ENCODE data around the gene TMEM51. TPM values are rescaled to one million over a fixed set of nuclear protein-coding genes. Genes with fewer than 3 reads are reported as not detected.
"Not testable (repeated sequence)": the region's sequence is repeated elsewhere in the genome, so short reads cannot be mapped to it uniquely, and the experiment has no call there.

The TMEM51 gene
- total RNA-seq, 1 experiment from 2014 or later: 19.2 TPM

GRCh38 chr1:15135604-15136003 lies 17.9 kb upstream of the TMEM51 start:
- not testable (repeated sequence) for H3K9me3 ChIP-seq (replicated peaks); H3K27ac ChIP-seq; H3K4me3 ChIP-seq; H3K27me3 ChIP-seq (replicated peaks); H3K36me3 ChIP-seq; DNase-seq (ENCODE audit: low read depth in 1 of 2, low spot score in 2 of 2)
- peaks cover 11% of the 10 kb centered on the region for H3K4me1 ChIP-seq (replicated peaks)

GRCh38 chr1:15137809-15138208 lies 15.7 kb upstream of the TMEM51 start:
- H3K4me1 ChIP-seq (replicated peaks): peaks cover 22% of the 10 kb centered on the region
- no peak overlapping the region for H3K4me3 ChIP-seq
- no peaks in the 10 kb centered on the region for H3K36me3 ChIP-seq
- no peaks in the 10 kb centered on the region for H3K27me3 ChIP-seq (replicated peaks)
- no peak overlapping the region for H3K27ac ChIP-seq
- H3K9me3 ChIP-seq (replicated peaks): no peaks in the 10 kb centered on the region
- peak in 1 of 2 experiments; percentile 13 for DNase-seq (ENCODE audit: low read depth in 1 of 2, low spot score in 2 of 2)

- Histone ChIP-seq H3K36me3 (no peaks in the 10 kb centered on the region), H3K4me1 (replicated peaks) (peaks cover 22% of the 10 kb centered on the region), H3K4me3 (no peak overlapping the region), H3K27me3 (replicated peaks) (no peaks in the 10 kb centered on the region; the same call in 1 of the 2 replicates), H3K9me3 (replicated peaks) (no peaks in the 10 kb centered on the region), H3K27ac (no peak overlapping the region)
- DNase-seq (ENCODE audit: low read depth in 1 of 2, low spot score in 2 of 2): no peak
Measured at GRCh38 chr1:15139654-15140350, 13.7 kb upstream of the TMEM51 start.

GRCh38 chr1:15141935-15142539 lies 11.5 kb upstream of the TMEM51 start:
- Histone ChIP-seq H3K9me3 (replicated peaks) (no peaks in the 10 kb centered on the region), H3K4me3 (no peak overlapping the region), H3K27ac (no peak overlapping the region), H3K27me3 (replicated peaks) (no peaks in the 10 kb centered on the region; the same call in 1 of the 2 replicates), H3K4me1 (replicated peaks) (peaks cover 22% of the 10 kb centered on the region), H3K36me3 (no peaks in the 10 kb centered on the region)
- DNase-seq (ENCODE audit: low read depth in 1 of 2, low spot score in 2 of 2): no peak

GRCh38 chr1:15145327-15145726 lies 8.2 kb upstream of the TMEM51 start:
- no peaks in the 10 kb centered on the region; the same call in 1 of the 2 replicates for H3K27me3 ChIP-seq (replicated peaks)
- H3K9me3 ChIP-seq (replicated peaks): no peaks in the 10 kb centered on the region
- no peak overlapping the region for H3K27ac ChIP-seq
- DNase-seq (ENCODE audit: low read depth in 1 of 2, low spot score in 2 of 2): no peak
- no peaks in the 10 kb centered on the region for H3K36me3 ChIP-seq
- peaks cover 10% of the 10 kb centered on the region for H3K4me1 ChIP-seq (replicated peaks)
- no peak overlapping the region for H3K4me3 ChIP-seq

GRCh38 chr1:15146142-15146680 lies 7.3 kb upstream of the TMEM51 start:
- Histone ChIP-seq H3K4me1 (replicated peaks) (peaks cover 10% of the 10 kb centered on the region), H3K36me3 (no peaks in the 10 kb centered on the region), H3K27me3 (replicated peaks) (no peaks in the 10 kb centered on the region; the same call in 1 of the 2 replicates), H3K9me3 (replicated peaks) (no peaks in the 10 kb centered on the region), H3K4me3 (no peak overlapping the region), H3K27ac (no peak overlapping the region)
- no peak for DNase-seq (ENCODE audit: low read depth in 1 of 2, low spot score in 2 of 2)

GRCh38 chr1:15146971-15147376 lies 6.6 kb upstream of the TMEM51 start:
- no peak for DNase-seq (ENCODE audit: low read depth in 1 of 2, low spot score in 2 of 2)
- Histone ChIP-seq H3K4me3 (no peak overlapping the region), H3K4me1 (replicated peaks) (peaks cover 7% of the 10 kb centered on the region)

GRCh38 chr1:15148004-15148403 lies 5.5 kb upstream of the TMEM51 start:
- no peaks in the 10 kb centered on the region; the same call in 1 of the 2 replicates for H3K27me3 ChIP-seq (replicated peaks)
- H3K9me3 ChIP-seq (replicated peaks): no peaks in the 10 kb centered on the region
- DNase-seq (ENCODE audit: low read depth in 1 of 2, low spot score in 2 of 2): no peak
- H3K36me3 ChIP-seq: no peaks in the 10 kb centered on the region
- H3K4me3 ChIP-seq: no peak overlapping the region
- H3K4me1 ChIP-seq (replicated peaks): peaks cover 5% of the 10 kb centered on the region; the same call in 1 of the 2 replicates
- H3K27ac ChIP-seq: no peak overlapping the region

More at GRCh38 chr1:15146971-15147376, 6.6 kb upstream of the TMEM51 start:
- no peaks in the 10 kb centered on the region for H3K9me3 ChIP-seq (replicated peaks)
- H3K36me3 ChIP-seq: no peaks in the 10 kb centered on the region
- no peak overlapping the region for H3K27ac ChIP-seq
- H3K27me3 ChIP-seq (replicated peaks): no peaks in the 10 kb centered on the region; the same call in 1 of the 2 replicates

- no peak for DNase-seq (ENCODE audit: low read depth in 1 of 2, low spot score in 2 of 2)
- no peaks in the 10 kb centered on the region for H3K27me3 ChIP-seq (replicated peaks)
- no peak overlapping the region for H3K4me3 ChIP-seq
- H3K27ac ChIP-seq: no peak overlapping the region
- no peaks in the 10 kb centered on the region for H3K36me3 ChIP-seq
- no peaks in the 10 kb centered on the region for H3K9me3 ChIP-seq (replicated peaks)
- peaks cover 9% of the 10 kb centered on the region; the same call in 1 of the 2 replicates for H3K4me1 ChIP-seq (replicated peaks)
Measured at GRCh38 chr1:15148475-15148874, 5.1 kb upstream of the TMEM51 start.

GRCh38 chr1:15148941-15149340 lies 4.6 kb upstream of the TMEM51 start:
- Histone ChIP-seq H3K9me3 (replicated peaks) (no peaks in the 10 kb centered on the region), H3K27ac (no peak overlapping the region), H3K36me3 (peaks cover 4% of the 10 kb centered on the region; the same call in 1 of the 2 replicates), H3K4me3 (no peak overlapping the region), H3K4me1 (replicated peaks) (peaks cover 12% of the 10 kb centered on the region; the same call in 1 of the 2 replicates), H3K27me3 (replicated peaks) (no peaks in the 10 kb centered on the region)
- no peak for DNase-seq (ENCODE audit: low read depth in 1 of 2, low spot score in 2 of 2)

- Histone ChIP-seq H3K4me1 (replicated peaks) (peaks cover 23% of the 10 kb centered on the region), H3K27me3 (replicated peaks) (no peaks in the 10 kb centered on the region), H3K27ac (no peak overlapping the region), H3K4me3 (no peak overlapping the region), H3K9me3 (replicated peaks) (no peaks in the 10 kb centered on the region), H3K36me3 (peaks cover 7% of the 10 kb centered on the region; the same call in 1 of the 2 replicates)
- DNase-seq (ENCODE audit: low read depth in 1 of 2, low spot score in 2 of 2): no peak
Measured at GRCh38 chr1:15150376-15150775, 3.2 kb upstream of the TMEM51 start.

- Histone ChIP-seq H3K27me3 (replicated peaks) (no peaks in the 10 kb centered on the region), H3K4me1 (replicated peaks) (peaks cover 29% of the 10 kb centered on the region), H3K9me3 (replicated peaks) (no peaks in the 10 kb centered on the region), H3K27ac (no peak overlapping the region), H3K4me3 (no peak overlapping the region), H3K36me3 (peaks cover 7% of the 10 kb centered on the region; the same call in 1 of the 2 replicates)
- DNase-seq (ENCODE audit: low read depth in 1 of 2, low spot score in 2 of 2): no peak
Measured at GRCh38 chr1:15151377-15151806, 2.2 kb upstream of the TMEM51 start.

GRCh38 chr1:15151871-15152270 lies 1.7 kb upstream of the TMEM51 start:
- no peaks in the 10 kb centered on the region for H3K27me3 ChIP-seq (replicated peaks)
- peaks cover 29% of the 10 kb centered on the region for H3K4me1 ChIP-seq (replicated peaks)
- H3K4me3 ChIP-seq: no peak overlapping the region

More at GRCh38 chr1:15151871-15152270, 1.7 kb upstream of the TMEM51 start:
- no peaks in the 10 kb centered on the region for H3K9me3 ChIP-seq (replicated peaks)
- DNase-seq (ENCODE audit: low read depth in 1 of 2, low spot score in 2 of 2): no peak
- no peak overlapping the region for H3K27ac ChIP-seq
- H3K36me3 ChIP-seq: peaks cover 7% of the 10 kb centered on the region; the same call in 1 of the 2 replicates
